ENCODE data around the gene MYO18B.

MYO18B gene

GRCh38 chr22:25777411-25777810, 35.4 kb downstream of the MYO18B start:
- no peak for DNase-seq (ENCODE audit: low read depth)

GRCh38 chr22:25777870-25778269, 35.9 kb downstream of the MYO18B start:
- peak; percentile 33 for DNase-seq (ENCODE audit: low read depth)

- DNase-seq (ENCODE audit: low read depth), result no peak
These were observed 37.4 kb downstream of the MYO18B start for GRCh38 chr22:25779426-25779825.

- no peak for DNase-seq (ENCODE audit: low read depth)
These were observed 37.9 kb downstream of the MYO18B start for GRCh38 chr22:25779890-25780289.

GRCh38 chr22:25780673-25781072, 38.7 kb downstream of the MYO18B start:
- no peak for DNase-seq (ENCODE audit: low read depth)

- DNase-seq (ENCODE audit: low read depth), result no peak
These were observed 39.8 kb downstream of the MYO18B start for GRCh38 chr22:25781801-25782200.

GRCh38 chr22:25782831-25783230, 40.8 kb downstream of the MYO18B start:
- DNase-seq (ENCODE audit: low read depth), result no peak

GRCh38 chr22:25783856-25784255, 41.9 kb downstream of the MYO18B start:
- no peak for DNase-seq (ENCODE audit: low read depth)

- no peak for DNase-seq (ENCODE audit: low read depth)
These were observed 44.2 kb downstream of the MYO18B start for GRCh38 chr22:25786165-25786564.

- no peak for DNase-seq (ENCODE audit: low read depth)
These were observed 49.6 kb downstream of the MYO18B start for GRCh38 chr22:25791556-25791955.

GRCh38 chr22:25795478-25795877, 53.5 kb downstream of the MYO18B start:
- no peak for DNase-seq (ENCODE audit: low read depth)

- no peak for DNase-seq (ENCODE audit: low read depth)
These were observed 55.7 kb downstream of the MYO18B start for GRCh38 chr22:25797498-25798290.

- no peak for DNase-seq (ENCODE audit: low read depth)
These were observed 58.8 kb downstream of the MYO18B start for GRCh38 chr22:25800766-25801165.

GRCh38 chr22:25802018-25802417, 60.0 kb downstream of the MYO18B start:
- no peak for DNase-seq (ENCODE audit: low read depth)

GRCh38 chr22:25804676-25805075, 62.7 kb downstream of the MYO18B start:
- no peak for DNase-seq (ENCODE audit: low read depth)

- no peak for DNase-seq (ENCODE audit: low read depth)
These were observed 64.6 kb downstream of the MYO18B start for GRCh38 chr22:25806579-25806978.

- DNase-seq (ENCODE audit: low read depth), result no peak
These were observed 72.7 kb downstream of the MYO18B start for GRCh38 chr22:25814685-25815084.

- no peak for DNase-seq (ENCODE audit: low read depth)
These were observed 73.6 kb downstream of the MYO18B start for GRCh38 chr22:25815561-25815960.

- no peak for DNase-seq (ENCODE audit: low read depth)
These were observed 74.6 kb downstream of the MYO18B start for GRCh38 chr22:25816522-25817059.

GRCh38 chr22:25817092-25817943, 75.3 kb downstream of the MYO18B start:
- DNase-seq (ENCODE audit: low read depth), result no peak

GRCh38 chr22:25818541-25818940, 76.6 kb downstream of the MYO18B start:
- no peak for DNase-seq (ENCODE audit: low read depth)

- DNase-seq (ENCODE audit: low read depth), result no peak
These were observed 80.4 kb downstream of the MYO18B start for GRCh38 chr22:25822344-25822743.

- DNase-seq (ENCODE audit: low read depth), result no peak
These were observed 81.3 kb downstream of the MYO18B start for GRCh38 chr22:25823276-25823675.

All from fibroblast of gingiva (primary cell).